Endothelial cell of umbilical vein (primary cell): Measurements from ENCODE around the gene ZNF526. TPM values are rescaled to one million over a fixed set of nuclear protein-coding genes. Genes with fewer than 3 reads are reported as not detected.
A peak's percentile ranks its signal among the peaks of the same experiment; 100 is the strongest.

Source experiments
- BruUV-seq: library from RNA; stranded (reverse); fragments of 400-500 nt; replicated peaks from 2 replicates; lab custom pipeline; 2021; lab: Mats Ljungman, UMichigan
- CTCF ChIA-PET: fragments of 300-600, 350-600 bp; sonication (Branson Sonifier 250); formaldehyde crosslinking; loops from one replicate; lab custom pipeline; 2021; ENCODE audit warnings: antibody characterized with exemption, inconsistent platforms; lab: Charles Lee
- POLR2A ChIA-PET: fragments of 300-600, 350-600 bp; sonication (Branson Sonifier 250); formaldehyde crosslinking; loops from one replicate; lab custom pipeline; 2021; ENCODE audit warnings: antibody characterized with exemption, inconsistent platforms; lab: Charles Lee
- DNase-seq: peaks from one replicate; pipeline ENCODE4 v3.0.0-alpha.2; 2011; ENCODE audit warnings: low read depth, low spot score
- FAIRE-seq: peaks from 2 replicates; lab custom pipeline; 2011; peaks lifted over from hg19 to GRCh38; lab: Jason Lieb, UNC
- H2AFZ ChIP-seq: 2 replicates; pipeline ENCODE4 v1.6.0; 2012; ENCODE audit warnings: low read depth, low read length, control low read depth, inconsistent platforms
- H3K27ac ChIP-seq: 2 replicates; pipeline ENCODE4 v1.5.1; 2011; ENCODE audit warnings: low read depth, mild to moderate bottlenecking, control low read depth, low read length, moderate library complexity; ENCODE audit not compliant: insufficient read depth
- H3K27me3 ChIP-seq, 2 experiments: 2 replicates each; pipeline versions ENCODE4 v1.6.0 to v1.6.1; 2011; ENCODE audit warnings: low read length in 2 of 2, mixed read lengths in 1 of 2; ENCODE audit not compliant: control insufficient read depth in 2 of 2, insufficient read depth in 2 of 2
- H3K36me3 ChIP-seq, 2 experiments: 2 replicates in 1 of 2; 3 replicates in 1 of 2; pipeline ENCODE4 v1.5.1; 2011; ENCODE audit warnings: low read length in 2 of 2, mild to moderate bottlenecking in 1 of 2, moderate library complexity in 1 of 2; ENCODE audit not compliant: control insufficient read depth in 2 of 2, insufficient read depth in 2 of 2; ENCODE audit errors: extremely low read depth in 1 of 2
- H3K4me1 ChIP-seq: 3 replicates; pipeline ENCODE4 v1.5.1; 2011; ENCODE audit warnings: mild to moderate bottlenecking, low read length; ENCODE audit not compliant: control insufficient read depth, insufficient read depth; ENCODE audit errors: extremely low read depth
- H3K4me2 ChIP-seq: 2 replicates; pipeline ENCODE4 v1.6.1; 2011; ENCODE audit warnings: low read length, control low read depth, mixed read lengths; ENCODE audit not compliant: insufficient read depth
- H3K4me3 ChIP-seq, 3 experiments: fragments of 200-600 bp in 1 of 3; sonication (generic), shearing (Covaris generic) in 1 of 3; replicated peaks in 1 of 3; 2 replicates each; pipeline ENCODE4 v1.5.1; 2011 to 2016; ENCODE audit warnings: control low read depth in 3 of 3, low read length in 3 of 3, mild to moderate bottlenecking in 2 of 3, inconsistent platforms in 1 of 3, low read depth in 1 of 3, moderate library complexity in 1 of 3; ENCODE audit not compliant: insufficient read depth in 1 of 3
- H3K79me2 ChIP-seq: 2 replicates; pipeline ENCODE4 v1.6.0; 2012; ENCODE audit warnings: low read length, inconsistent platforms; ENCODE audit not compliant: control insufficient read depth, insufficient read depth
- H3K9ac ChIP-seq: replicated peaks from 2 replicates; pipeline ENCODE3; 2011; ENCODE audit warnings: low read length, control low read depth; ENCODE audit not compliant: insufficient read depth; ENCODE audit errors: extremely low read depth
- H3K9me1 ChIP-seq: replicated peaks from 3 replicates; pipeline ENCODE4 v1.6.0; 2011; ENCODE audit warnings: mild to moderate bottlenecking, low read length; ENCODE audit not compliant: control insufficient read depth, insufficient read depth; ENCODE audit errors: extremely low read depth
- H3K9me3 ChIP-seq: replicated peaks from 2 replicates; pipeline ENCODE4 v1.5.1; 2012; ENCODE audit warnings: low read length, inconsistent platforms; ENCODE audit not compliant: control insufficient read depth, insufficient read depth
- H4K20me1 ChIP-seq: replicated peaks from 2 replicates; pipeline ENCODE3; 2011; ENCODE audit warnings: mild to moderate bottlenecking, low read length; ENCODE audit not compliant: control insufficient read depth, insufficient read depth; ENCODE audit errors: extremely low read depth
- CTCF ChIP-seq, 2 donors: IDR thresholded peaks; 1 replicate in 1 of 2; 2 replicates in 1 of 2; pipeline ENCODE4 v1.5.1; 2011; ENCODE audit warnings: low read length in 2 of 2, mild to moderate bottlenecking in 2 of 2, moderate library complexity in 2 of 2, control low read depth in 1 of 2, inconsistent platforms in 1 of 2, low read depth in 1 of 2; ENCODE audit not compliant: insufficient read depth in 1 of 2; ENCODE audit errors: extremely low read depth in 1 of 2
- EZH2 ChIP-seq: IDR thresholded peaks from 2 replicates; pipeline ENCODE4 v1.6.1; 2012; ENCODE audit warnings: borderline replicate concordance, low read depth, mild to moderate bottlenecking, moderate library complexity, low read length, inconsistent platforms; ENCODE audit not compliant: severe bottlenecking
- FOS ChIP-seq: IDR thresholded peaks from 2 replicates; pipeline ENCODE4 v1.6.1; 2011; ENCODE audit warnings: mild to moderate bottlenecking, low read length, moderate library complexity, borderline replicate concordance; ENCODE audit not compliant: insufficient read depth
- JUN ChIP-seq: IDR thresholded peaks from 2 replicates; pipeline ENCODE4 v1.6.1; 2011; ENCODE audit warnings: borderline replicate concordance, low read depth; ENCODE audit not compliant: insufficient read length, insufficient read depth
- POLR2AphosphoS5 ChIP-seq: IDR thresholded peaks from 2 replicates; pipeline ENCODE4 v1.6.1; 2012; ENCODE audit warnings: low read depth, mild to moderate bottlenecking, control low read depth, low read length, moderate library complexity; ENCODE audit not compliant: insufficient read depth
- dilution Hi-C: fragments of 300-500 bp; cut with MboI; formaldehyde crosslinking; loops from one replicate; pipeline ENCODE4 v1.15.0; 2019; ENCODE audit warnings: low sequenced_read_pairs; ENCODE audit not compliant: extremely low pct_ligation_motif_present
- intact Hi-C: fragments of 100-400 bp; cut with micrococcal nuclease; formaldehyde crosslinking; loops from one replicate; pipeline ENCODE4 v1.10.0; 2022
- polyA plus RNA-seq, 4 experiments: library from polyadenylated mRNA; depleted of rRNA in 3 of 4; stranded (reverse) in 3 of 4; unstranded in 1 of 4; fragments of >200 nt; gene quantifications; 2 replicates each; pipeline versions ENCODE4 v1.2.1 to v1.2.3, GENCODE V29; 2011 to 2012; ENCODE audit warnings: missing spikeins in 1 of 4
- total RNA-seq: library from RNA; stranded (reverse); gene quantifications from 2 replicates; pipeline ENCODE4 v1.2.3, GENCODE V29; 2021

Gene ZNF526
- total and polyA plus RNA-seq, 2 donors (not counting 3 experiments of a cell fraction or from before 2014, with no cell fraction given): 6.5 to 13.3 TPM

DNA sequence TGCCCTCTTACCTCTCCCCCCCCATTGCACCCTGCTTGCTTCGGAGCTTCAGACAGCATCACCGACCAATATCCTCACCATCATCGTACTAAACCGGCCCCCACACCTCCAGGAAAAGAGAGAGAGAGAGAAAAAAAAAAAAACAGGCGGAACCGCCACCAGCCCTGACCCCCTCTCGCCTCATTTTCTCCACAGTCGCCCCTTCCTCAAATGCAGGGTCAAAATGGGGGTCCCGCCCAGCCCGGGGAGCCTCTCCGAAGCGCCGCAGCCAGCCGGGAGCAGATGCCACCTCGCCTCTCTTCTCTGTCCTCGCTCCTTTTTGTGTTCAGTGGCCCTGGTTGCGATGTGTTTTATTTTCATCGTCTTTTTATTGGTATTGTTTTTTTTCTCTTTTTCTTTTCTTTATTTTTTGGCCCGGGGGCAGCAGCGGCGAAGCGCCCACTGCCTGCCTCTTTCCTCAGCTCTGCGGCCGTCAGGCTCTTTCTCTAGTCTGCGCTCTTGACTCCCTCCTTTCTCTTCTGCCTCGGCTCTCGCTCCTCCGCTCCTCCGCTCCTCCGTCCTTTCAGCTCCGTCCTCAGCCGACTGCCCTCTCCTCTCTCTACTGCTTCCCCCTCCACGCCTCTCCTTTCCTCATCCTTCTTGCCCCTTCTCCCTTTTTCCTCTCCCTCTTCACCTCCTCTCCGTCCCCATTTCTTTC, 44.0 kb upstream of the ZNF526 start:
- POLR2A ChIA-PET: interaction anchor here (0.5 kb wide), 1 partner anchor 210 kb away, joined by 5 read pairs; no protein-coding TSS in a partner anchor
- Histone ChIP-seq H3K27ac (no peak overlapping the region), H3K9me1 (no peaks in the 10 kb centered on the region), H3K79me2 (no peaks in the 10 kb centered on the region), H3K4me3 (peak overlapping the region in 2 of 3 experiments; percentile 2 to 23), H2AFZ (peak overlapping the region; percentile 66), H3K9ac (no peak overlapping the region), H3K4me2 (peak overlapping the region; percentile 71), H3K4me1 (peaks cover 8% of the 10 kb centered on the region), H3K9me3 (no peaks in the 10 kb centered on the region), H3K36me3 (no peaks in the 10 kb centered on the region), H3K27me3 (peaks cover 52 to 57% of the 10 kb centered on the region in 2 experiments), H4K20me1 (no peaks in the 10 kb centered on the region)
- CTCF ChIA-PET: interaction anchor here (0.8 to 2.7 kb wide), 23 partner anchors 10 to 179 kb away, joined by 3 to 24 read pairs (median 5); partner anchors contain the start of genes DEDD2 and POU2F2
- intact Hi-C loops (loop anchor here (1.0 kb wide), 1 partner anchor 95 kb away; no protein-coding TSS in a partner anchor), dilution Hi-C loops (no loop called here)
- DNase-seq (peak; percentile 12), FAIRE-seq (peak; percentile 65)
- no TSS peak for BruUV-seq
- TF ChIP-seq CTCF (IDR thresholded peaks at IDR 0.05; ENCODE audit: extremely low read depth in 1 of 2, insufficient read depth in 1 of 2, low read depth in 1 of 2, low read length in 2 of 2) (no peak), FOS (no peak), EZH2 (peak; percentile 95), JUN (no peak), POLR2AphosphoS5 (no peak)
